HCT116 (cell line): ENCODE measurements around the gene FOXJ1.

Experiments
- EGR1 ChIP-seq: IDR thresholded peaks from 2 replicates; pipeline ENCODE4 v1.6.1; 2012; ENCODE audit warnings: low read depth
- ELF1 ChIP-seq: IDR thresholded peaks from 2 replicates; pipeline ENCODE4 v1.6.1; 2012; ENCODE audit warnings: low read depth, borderline replicate concordance
- EZH2 ChIP-seq: fragments of 200-600 bp; sonication (generic); IDR thresholded peaks from 2 replicates; pipeline ENCODE4 v1.6.1; 2017; ENCODE audit warnings: antibody characterized with exemption, mixed run types
- EZH2phosphoT487 ChIP-seq: fragments of 200-600 bp; IDR thresholded peaks from 2 replicates; pipeline ENCODE4 v1.6.1; 2018; ENCODE audit warnings: antibody characterized with exemption, borderline replicate concordance
- POLR2A ChIP-seq: IDR thresholded peaks from 2 replicates; pipeline ENCODE4 v1.7.0; 2011; ENCODE audit warnings: borderline replicate concordance; ENCODE audit not compliant: insufficient read depth, insufficient read length; ENCODE audit errors: extremely low read depth
- POLR2AphosphoS5 ChIP-seq: IDR thresholded peaks from 2 replicates; pipeline ENCODE4 v1.6.1; 2011; ENCODE audit warnings: mild to moderate bottlenecking, low read depth, low read length, moderate library complexity
- SIN3A ChIP-seq: IDR thresholded peaks from 2 replicates; pipeline ENCODE4 v1.6.1; 2012; ENCODE audit warnings: low read depth
- YY1 ChIP-seq: IDR thresholded peaks from 2 replicates; pipeline ENCODE4 v1.6.1; 2011; ENCODE audit warnings: low read length, low read depth, moderate library complexity, mild to moderate bottlenecking; ENCODE audit not compliant: insufficient replicate concordance; ENCODE audit errors: extremely low read depth
- ZFX ChIP-seq: fragments of 450-650 bp; IDR thresholded peaks from 2 replicates; pipeline ENCODE4 v1.6.1; 2017
- TF ChIP-seq, protein P1 (sequence below), 3 experiments: fragments of 200-600 bp in 1 of 3; sonication (generic) in 1 of 3; IDR thresholded peaks in 2 of 3; conservative IDR thresholded peaks in 1 of 3; 2 replicates each; pipeline ENCODE4 v1.5.1; 2012 to 2017; ENCODE audit warnings: low read depth in 2 of 3, low read length in 2 of 3, antibody characterized with exemption in 1 of 3, borderline replicate concordance in 1 of 3, control low read depth in 1 of 3, mild to moderate bottlenecking in 1 of 3, mixed read lengths in 1 of 3, mixed run types in 1 of 3, moderate library complexity in 1 of 3; ENCODE audit not compliant: insufficient read depth in 1 of 3
- TF ChIP-seq, protein P2 (sequence below): IDR thresholded peaks from 2 replicates; pipeline ENCODE4 v1.6.1; 2012

- TF ChIP-seq, protein P1, sequence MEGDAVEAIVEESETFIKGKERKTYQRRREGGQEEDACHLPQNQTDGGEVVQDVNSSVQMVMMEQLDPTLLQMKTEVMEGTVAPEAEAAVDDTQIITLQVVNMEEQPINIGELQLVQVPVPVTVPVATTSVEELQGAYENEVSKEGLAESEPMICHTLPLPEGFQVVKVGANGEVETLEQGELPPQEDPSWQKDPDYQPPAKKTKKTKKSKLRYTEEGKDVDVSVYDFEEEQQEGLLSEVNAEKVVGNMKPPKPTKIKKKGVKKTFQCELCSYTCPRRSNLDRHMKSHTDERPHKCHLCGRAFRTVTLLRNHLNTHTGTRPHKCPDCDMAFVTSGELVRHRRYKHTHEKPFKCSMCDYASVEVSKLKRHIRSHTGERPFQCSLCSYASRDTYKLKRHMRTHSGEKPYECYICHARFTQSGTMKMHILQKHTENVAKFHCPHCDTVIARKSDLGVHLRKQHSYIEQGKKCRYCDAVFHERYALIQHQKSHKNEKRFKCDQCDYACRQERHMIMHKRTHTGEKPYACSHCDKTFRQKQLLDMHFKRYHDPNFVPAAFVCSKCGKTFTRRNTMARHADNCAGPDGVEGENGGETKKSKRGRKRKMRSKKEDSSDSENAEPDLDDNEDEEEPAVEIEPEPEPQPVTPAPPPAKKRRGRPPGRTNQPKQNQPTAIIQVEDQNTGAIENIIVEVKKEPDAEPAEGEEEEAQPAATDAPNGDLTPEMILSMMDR (IDR thresholded peaks at IDR 0.05 in 2 of 3, conservative IDR thresholded peaks at IDR 0.05 in 1 of 3; ENCODE audit: borderline replicate concordance in 1 of 3, insufficient read depth in 1 of 3, low read depth in 2 of 3, low read length in 2 of 3), result no peak
- TF ChIP-seq, protein P2, sequence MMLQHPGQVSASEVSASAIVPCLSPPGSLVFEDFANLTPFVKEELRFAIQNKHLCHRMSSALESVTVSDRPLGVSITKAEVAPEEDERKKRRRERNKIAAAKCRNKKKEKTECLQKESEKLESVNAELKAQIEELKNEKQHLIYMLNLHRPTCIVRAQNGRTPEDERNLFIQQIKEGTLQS, result no peak
- TF ChIP-seq POLR2A, result no peak
- no peak for TF ChIP-seq ZFX
- TF ChIP-seq POLR2AphosphoS5, result no peak
- no peak for TF ChIP-seq EZH2
- no peak for TF ChIP-seq EZH2phosphoT487
- TF ChIP-seq SIN3A, result no peak
- no peak for TF ChIP-seq ELF1
- TF ChIP-seq EGR1, result no peak
- TF ChIP-seq YY1, result no peak
Measured at GRCh38 chr17:76189247-76189646, 48.2 kb upstream of the FOXJ1 start.
